GM18909 (cell line): ENCODE data around the gene TRIM61.
"Not testable (repeated sequence)": the region's sequence is repeated elsewhere in the genome, so short reads cannot be mapped to it uniquely, and the experiment has no call there.

Experiments
- ATAC-seq: cut with Tn5 transposase; IDR thresholded peaks from one replicate; pipeline ENCODE4 v1.9.1; 2021; ENCODE audit warnings: mild to moderate bottlenecking; ENCODE audit not compliant: unreplicated experiment, poor library complexity

The TRIM61 gene

GRCh38 chr4:164959421-164959820 is 18.0 kb downstream of the TRIM61 start:
- not testable (repeated sequence) for ATAC-seq

DNA sequence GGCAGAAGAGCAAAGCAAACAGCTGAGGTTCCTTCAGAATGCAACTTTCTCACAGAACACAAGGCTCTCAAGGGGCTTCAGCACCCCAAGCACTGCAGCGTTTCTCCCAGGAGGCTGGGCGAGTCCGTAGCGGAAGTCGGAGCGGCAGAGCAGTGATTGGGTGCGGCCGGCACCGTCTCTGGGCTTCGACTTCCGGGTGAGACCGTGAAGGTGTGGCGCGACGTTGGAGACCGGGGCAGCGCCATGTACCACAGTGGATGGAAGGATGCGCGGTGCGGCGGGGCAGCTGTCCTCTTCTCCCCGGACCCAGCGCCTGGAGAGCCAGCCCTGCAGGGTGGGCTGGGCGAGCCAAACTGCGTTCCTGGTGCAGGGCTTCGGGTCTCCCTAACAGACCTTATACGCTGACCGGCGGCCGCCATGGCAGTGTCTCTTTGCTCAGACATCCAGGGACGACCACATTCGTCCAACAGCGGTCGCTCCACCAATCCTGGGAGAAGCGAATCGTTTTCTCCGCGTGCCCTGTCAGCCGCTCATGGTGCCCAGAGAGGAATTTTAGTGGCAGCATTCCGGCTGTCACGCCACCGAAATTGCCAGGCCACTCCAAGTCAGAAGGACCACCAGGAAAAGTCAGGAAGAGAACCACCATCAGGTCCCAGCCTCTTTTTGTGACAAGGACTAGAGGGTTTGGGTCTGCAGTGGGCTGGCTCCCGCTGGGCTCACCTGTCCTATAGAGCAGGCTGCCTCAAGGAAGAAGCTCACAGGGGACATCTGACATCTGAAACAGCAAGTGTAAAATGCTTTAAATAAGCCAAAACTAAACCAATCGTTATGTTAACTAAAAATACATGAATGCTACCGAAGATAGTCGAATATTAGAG is 20.5 kb downstream of the TRIM61 start:
- peak; percentile 100 for ATAC-seq

GRCh38 chr4:164955107-164955805 is 22.2 kb downstream of the TRIM61 start:
- ATAC-seq: no peak

DNA sequence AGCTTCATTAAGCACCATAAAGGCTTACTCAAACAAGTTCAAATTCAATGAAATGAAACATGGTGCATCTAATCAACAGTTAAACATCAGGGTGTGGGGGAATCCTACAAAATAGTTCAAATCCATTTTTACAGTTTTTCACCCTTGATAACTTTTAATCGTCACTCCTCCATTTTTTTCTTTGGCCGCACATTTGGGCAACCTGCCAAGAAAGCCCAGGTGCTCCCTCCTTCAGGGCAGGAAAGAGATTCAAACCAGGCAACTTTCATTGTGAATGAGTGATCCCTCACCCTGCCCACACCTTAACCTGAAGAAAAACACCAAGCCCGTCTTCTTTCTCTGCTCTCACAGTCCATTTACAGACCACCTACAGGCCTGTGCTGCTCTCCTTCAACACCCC is 24.9 kb downstream of the TRIM61 start:
- no peak for ATAC-seq

GRCh38 chr4:164949448-164950143 is 27.9 kb downstream of the TRIM61 start:
- ATAC-seq: peak; percentile 48

DNA sequence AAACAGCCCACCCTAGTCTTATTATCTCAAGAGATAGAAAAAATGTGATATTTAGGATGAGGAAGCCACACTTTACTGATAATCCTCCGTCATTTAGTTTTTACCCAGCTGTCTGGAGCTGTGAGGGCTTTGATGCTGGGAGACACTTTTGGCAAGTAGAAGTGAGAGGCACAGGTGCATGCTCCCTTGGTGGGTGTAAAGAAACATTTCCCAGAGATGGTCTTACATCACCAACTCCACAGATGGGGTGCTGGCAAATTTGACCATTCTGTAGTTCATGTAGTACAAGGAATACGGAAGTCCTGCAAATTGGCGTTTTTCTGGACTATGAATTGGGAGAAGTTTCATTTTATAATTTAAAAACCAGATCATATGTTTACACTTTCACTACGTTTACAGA is 28.5 kb downstream of the TRIM61 start:
- ATAC-seq: no peak

GRCh38 chr4:164948006-164948405 is 29.5 kb downstream of the TRIM61 start:
- not testable (repeated sequence) for ATAC-seq

- no peak for ATAC-seq
These were observed 30.6 kb downstream of the TRIM61 start for GRCh38 chr4:164946810-164947209.

- ATAC-seq: no peak
These were observed 32.3 kb downstream of the TRIM61 start for GRCh38 chr4:164945146-164945545.

DNA sequence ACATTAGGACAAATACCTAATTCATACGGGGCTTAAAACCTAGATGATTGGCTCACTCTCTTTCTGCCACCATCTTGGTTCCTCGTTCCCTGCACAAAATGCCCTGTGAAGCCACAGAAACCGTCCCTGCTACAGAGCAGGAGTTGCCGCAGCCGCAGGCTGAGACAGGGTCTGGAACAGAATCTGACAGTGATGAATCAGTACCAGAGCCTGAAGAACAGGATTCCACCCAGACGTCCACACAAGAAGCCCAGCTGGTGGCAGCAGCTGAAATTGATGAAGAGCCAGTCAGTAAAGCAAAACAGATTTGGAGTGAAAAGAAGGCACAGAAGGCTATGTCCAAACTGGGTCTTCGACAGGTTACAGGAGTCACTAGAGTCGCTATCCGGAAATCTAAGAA is 34.3 kb downstream of the TRIM61 start:
- ATAC-seq: no peak

GRCh38 chr4:164937576-164938270 is 39.7 kb downstream of the TRIM61 start:
- peak; percentile 56 for ATAC-seq

GRCh38 chr4:164935865-164936606 is 41.4 kb downstream of the TRIM61 start:
- ATAC-seq: peak; percentile 63

- ATAC-seq: peak; percentile 66
These were observed 42.1 kb downstream of the TRIM61 start for GRCh38 chr4:164935363-164935762.

- ATAC-seq: no peak
These were observed 44.2 kb downstream of the TRIM61 start for GRCh38 chr4:164933244-164933643.

- ATAC-seq: no peak
These were observed 45.7 kb downstream of the TRIM61 start for GRCh38 chr4:164931551-164932324.

DNA sequence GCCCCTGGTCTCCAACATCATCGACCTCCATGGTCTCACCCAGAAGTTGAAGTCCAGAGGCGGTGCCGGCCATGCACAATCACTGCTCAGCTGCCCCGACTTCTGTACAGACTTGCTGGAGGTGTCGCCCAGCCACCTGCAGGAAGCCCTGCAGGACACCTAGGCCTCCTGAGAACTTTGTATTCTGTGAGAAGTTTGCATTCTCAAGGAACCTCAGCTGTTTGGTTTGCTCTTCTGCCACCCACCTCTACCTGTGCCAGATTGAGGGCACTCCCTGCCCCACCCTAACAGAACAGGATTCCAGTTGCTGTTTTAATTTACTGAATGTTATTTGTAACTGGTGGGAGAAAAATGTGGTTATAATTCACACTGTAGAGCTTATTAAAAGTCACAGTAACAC is 46.8 kb downstream of the TRIM61 start:
- no peak for ATAC-seq

DNA sequence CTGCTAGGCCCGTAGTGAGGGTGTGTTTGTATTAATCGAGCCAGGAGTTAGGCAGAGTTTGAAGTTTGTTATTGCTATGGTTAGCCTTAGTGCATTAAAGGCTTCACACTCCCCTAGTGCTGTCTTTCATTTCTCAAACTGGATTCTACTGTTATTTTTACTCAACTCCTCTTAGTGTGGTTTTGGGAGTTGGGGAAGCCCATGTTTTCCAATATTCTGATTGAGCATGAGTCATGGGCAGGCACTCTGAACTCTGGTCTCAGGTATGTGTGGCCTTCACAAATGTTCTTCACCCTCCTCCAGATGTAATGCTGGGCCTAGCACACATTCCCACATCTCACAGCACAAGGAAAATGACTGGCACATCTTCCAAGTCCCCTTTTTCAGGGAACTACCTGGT is 50.4 kb downstream of the TRIM61 start:
- ATAC-seq: not testable (repeated sequence)

- ATAC-seq: no peak
These were observed 51.2 kb downstream of the TRIM61 start for GRCh38 chr4:164926301-164926700.

- ATAC-seq: peak; percentile 56
These were observed 52.7 kb downstream of the TRIM61 start for GRCh38 chr4:164924670-164925238.
